NK-92 treated with Interleukin-12 subunit alpha and Interleukin-12 subunit beta, amount 100 ng/mL, for 24 hours (cell line): Measurements from ENCODE around the gene GPR107.

Experiments used
- DNase-seq: peaks from one replicate; lab custom pipeline; 2025; lab: John Stamatoyannopoulos, UW

GPR107 gene

DNA sequence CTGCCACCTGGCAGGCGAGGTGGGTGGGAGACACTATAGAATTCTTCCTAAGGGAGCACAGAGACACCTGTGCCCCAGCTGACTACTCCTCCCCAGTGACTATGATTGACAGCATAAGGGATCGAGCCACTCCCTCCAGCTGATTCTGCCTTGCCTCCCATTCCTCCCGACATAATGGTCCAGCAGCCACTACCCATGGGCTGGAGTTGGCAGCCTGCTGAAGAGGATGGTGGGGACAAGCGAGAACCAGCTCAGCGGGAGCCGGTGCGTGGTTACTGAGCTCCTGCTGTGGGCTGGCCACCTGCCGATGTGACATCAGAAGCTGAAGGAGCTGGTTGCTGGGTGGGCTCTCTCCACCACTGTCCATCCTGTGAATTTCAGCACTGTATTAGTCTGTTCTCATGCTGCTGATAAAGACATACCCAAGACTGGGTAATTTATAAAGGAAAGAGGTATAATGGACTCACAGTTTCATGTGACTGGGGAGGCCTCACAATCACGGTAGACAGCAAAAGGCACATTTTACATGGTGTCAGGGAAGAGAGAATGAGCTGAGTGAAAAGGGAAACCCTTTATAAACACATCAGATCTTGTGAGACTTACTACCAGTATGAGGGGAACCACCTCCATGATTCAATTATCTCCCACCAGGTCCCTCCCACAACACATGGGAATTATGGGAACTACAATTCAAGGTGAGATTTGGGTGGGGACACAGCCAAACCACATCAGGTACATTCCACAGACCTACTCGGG lies 106.4 kb downstream of the GPR107 start:
- no peak for DNase-seq

DNA sequence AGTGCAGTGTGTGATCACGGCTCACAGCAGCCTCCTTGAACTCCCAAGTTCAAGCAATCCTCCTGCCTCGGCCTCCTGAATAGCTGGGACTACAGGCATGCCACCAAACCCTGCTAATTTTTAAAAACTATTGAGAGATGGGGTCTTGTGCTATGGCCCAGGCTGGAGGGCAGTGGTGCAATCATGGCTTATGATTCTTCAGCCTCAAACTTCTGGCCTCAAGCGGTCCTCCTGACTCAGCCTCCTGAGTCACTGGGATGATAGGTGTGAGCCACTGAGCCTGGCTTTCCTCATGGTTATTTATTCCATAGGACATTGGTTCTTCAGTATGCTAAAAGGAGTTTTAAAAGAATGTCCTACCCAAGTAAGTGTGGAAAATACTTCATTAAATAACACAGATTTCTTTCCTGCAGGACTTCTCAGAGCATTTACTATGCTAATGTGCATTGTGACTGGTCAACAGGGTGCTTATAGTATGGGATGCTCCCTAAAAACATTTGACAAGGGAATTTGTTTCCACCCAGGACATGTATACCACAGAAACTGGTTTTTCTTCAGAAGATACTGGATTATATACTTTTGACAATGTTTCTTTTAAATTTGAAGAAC lies 107.3 kb downstream of the GPR107 start:
- DNase-seq = no peak

DNA sequence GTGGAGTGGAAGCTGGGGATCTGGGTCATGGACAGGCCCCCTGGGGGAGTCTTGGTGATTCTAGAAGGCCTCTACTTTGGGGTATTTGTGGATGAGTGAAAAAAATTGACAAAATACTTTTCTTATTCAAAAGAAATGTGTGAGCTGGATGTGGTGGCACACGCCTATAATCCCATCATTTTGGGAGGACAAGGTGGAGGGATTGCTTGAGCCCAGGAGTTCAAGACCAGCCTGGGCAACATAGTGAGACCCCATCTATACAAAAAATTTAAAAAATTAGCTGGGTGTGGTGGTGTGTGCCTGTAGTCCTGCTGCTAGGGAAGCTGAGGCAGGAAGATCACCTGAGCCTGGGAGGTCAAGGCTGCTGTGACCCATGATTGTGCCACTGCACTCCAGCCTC lies 111.9 kb downstream of the GPR107 start:
- DNase-seq = no peak

DNA sequence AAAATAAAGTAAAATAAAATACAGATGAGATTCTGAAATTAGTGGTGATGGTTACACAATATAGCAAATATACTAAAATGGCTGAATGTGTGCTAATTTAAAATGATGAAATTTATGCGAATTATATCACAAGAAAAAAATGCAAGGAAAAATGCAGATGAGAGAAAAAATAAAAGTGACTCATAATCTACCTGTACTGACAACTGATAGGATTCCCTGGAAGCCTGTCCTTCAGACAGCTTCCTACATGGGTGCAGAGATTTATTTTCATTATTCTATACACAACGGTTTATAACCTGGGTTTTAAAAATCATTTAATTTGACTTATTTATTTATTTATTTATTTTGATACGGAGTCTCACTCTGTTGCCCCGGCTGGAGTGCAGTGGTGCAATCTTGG lies 112.7 kb downstream of the GPR107 start:
- no peak for DNase-seq

GRCh38 chr9:130167927-130168326 lies 114.2 kb downstream of the GPR107 start:
- DNase-seq = no peak

GRCh38 chr9:130171226-130172148 lies 117.8 kb downstream of the GPR107 start:
- DNase-seq = no peak

DNA sequence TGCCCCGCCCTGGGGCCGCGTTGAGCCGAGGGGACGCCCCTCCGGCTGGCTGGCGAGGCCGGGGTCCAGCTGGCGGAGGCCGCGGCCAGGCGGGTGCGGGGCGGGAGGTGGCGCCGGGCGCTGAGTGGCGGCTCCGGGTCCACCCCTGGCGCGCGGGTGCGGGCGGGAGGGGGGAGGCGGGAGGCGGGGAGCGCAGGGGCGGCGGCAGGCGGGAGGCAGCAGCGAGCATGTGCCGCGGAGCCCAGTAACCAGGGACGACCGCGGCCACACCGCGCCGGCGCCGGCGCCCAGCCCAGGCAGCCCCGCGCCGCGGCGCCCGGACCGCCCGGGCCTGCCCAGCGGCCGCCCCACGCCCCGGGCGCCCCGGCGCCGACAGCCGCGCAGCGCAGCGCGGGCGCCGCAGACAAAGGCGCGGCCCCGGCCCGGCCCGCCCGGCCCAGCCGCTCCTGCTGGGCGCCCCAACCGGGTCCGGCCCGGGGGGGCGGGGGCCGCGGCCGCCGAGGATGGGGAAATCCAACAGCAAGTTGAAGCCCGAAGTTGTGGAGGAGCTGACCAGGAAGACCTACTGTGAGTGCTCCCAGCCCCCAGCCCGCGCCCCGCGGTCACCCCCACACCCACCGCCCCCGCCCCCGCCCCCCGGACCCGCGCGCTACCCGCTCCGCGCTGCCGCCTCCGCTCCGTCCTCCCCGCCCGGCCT lies 118.6 kb downstream of the GPR107 start, which contains the start of gene NCS1:
NCS1 (plus strand) TSS at position 244 of the 697 bp plus-strand sequence; CDS start at position 504, 260 bp downstream.
- no peak for DNase-seq

DNA sequence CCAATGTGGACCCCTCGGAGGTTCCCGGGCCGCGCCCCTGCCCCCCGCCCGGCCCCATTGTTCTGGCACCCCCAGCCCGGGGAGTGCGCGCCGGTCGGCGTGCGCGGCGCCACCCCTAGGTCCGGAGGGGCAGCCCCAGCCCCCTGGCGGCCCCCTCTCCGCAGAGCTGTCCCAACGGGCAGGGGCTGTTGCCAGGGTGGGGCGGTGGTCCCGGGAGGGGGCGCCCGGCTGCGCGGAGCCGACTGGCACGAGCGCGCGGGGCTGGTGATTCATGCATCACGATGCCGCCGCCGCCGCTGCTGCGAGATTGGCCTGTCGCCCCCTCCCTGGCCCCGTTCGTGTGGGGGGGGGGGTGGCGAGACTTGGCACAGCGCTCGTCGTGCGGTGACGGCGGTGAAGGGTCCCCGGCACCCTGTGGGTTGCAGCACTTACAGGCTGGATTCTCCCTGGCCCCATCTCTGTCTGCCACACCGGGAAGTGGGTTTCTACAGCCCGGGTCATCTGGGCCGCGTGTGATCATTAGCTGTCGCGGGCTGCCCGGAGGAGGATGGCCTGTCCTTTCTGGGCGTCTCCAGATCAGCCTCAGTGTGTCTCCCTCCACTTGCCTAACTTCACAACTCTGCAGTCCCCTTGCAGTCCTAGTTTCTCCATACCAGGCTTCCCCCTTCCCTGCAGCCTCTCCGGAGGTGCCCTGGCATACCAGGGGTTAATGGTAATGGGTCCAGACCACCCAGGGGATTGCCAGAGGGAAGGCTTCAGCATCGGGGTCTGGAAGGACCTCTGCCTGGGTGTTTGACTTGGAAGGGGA lies 119.4 kb downstream of the GPR107 start:
- no peak for DNase-seq

DNA sequence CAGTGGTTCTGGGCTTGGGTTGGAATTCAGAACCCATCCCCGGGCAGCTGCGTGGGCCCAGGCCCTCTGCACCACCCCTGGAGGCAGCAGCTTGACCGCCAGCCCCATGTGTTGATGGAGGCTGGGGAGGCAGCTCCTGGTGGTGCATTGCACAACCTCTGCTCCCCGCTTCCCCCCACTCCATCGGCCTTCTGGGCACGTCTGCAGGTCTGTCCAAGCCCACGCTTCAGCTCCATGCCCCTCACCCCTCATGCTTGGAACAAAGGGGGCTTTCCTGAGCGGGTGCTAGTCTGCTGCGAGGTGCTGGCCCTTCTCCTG lies 119.9 kb downstream of the GPR107 start:
- DNase-seq = no peak

DNA sequence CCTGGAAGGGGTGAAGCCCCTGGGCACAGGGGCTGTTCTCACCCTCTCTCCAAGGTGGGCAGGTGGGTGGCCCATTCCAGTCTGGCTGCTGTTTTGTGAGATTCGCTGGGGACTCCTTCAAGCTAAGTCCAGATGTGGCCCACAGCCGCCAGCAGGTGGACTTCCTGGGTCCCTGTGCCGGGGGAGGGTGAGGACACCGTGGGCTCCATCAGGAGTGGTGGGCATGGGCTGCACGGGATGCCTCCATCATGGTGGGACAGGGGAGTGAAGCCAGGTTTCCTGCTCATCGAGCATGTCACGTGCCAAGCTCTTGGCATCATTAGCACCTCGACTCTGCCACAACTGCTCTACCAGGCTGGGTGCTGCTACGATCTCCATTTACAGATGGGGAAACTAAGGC lies 120.3 kb downstream of the GPR107 start:
- no peak for DNase-seq

GRCh38 chr9:130174920-130175321 lies 121.2 kb downstream of the GPR107 start:
- no peak for DNase-seq

DNA sequence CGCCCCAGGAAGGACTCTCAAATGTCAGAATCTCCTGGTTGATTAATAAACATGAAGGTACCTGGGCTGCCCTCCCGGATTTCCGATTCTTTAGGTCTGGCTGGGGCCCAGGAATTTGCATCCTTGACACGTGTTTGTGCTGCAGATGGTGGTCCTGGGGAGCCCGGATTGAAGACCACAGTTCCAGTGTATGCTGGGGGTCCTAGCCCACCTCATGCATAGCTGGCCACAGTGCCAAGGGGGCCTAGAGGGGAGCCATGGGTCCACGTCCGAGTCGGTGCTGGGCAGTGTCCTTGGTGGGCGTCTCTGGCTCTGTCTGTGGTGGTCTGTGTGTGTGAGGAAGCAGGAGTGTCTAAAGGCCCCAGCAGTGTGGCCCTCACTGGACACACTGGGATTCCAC lies 121.6 kb downstream of the GPR107 start:
- DNase-seq = no peak

DNA sequence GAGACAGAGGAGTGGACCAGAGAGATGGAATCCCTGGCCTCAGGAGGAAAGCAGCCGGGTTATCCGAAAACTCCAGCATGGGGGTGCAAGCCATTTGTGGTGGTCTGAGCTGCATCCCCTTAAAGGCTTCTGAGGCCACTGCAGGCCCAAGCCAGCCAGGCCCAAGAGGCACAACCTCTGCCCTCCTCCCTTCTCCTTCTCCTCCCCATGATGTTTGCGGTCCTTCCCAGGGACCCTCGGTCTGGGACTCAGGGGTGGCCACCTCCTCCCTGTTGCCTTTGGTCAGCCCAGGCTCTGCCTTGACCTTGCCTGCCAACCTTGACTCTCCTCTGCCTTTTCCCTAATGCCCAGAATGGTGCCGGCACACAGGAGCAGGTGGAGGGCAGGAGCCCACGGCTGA lies 123.1 kb downstream of the GPR107 start:
- no peak for DNase-seq

DNA sequence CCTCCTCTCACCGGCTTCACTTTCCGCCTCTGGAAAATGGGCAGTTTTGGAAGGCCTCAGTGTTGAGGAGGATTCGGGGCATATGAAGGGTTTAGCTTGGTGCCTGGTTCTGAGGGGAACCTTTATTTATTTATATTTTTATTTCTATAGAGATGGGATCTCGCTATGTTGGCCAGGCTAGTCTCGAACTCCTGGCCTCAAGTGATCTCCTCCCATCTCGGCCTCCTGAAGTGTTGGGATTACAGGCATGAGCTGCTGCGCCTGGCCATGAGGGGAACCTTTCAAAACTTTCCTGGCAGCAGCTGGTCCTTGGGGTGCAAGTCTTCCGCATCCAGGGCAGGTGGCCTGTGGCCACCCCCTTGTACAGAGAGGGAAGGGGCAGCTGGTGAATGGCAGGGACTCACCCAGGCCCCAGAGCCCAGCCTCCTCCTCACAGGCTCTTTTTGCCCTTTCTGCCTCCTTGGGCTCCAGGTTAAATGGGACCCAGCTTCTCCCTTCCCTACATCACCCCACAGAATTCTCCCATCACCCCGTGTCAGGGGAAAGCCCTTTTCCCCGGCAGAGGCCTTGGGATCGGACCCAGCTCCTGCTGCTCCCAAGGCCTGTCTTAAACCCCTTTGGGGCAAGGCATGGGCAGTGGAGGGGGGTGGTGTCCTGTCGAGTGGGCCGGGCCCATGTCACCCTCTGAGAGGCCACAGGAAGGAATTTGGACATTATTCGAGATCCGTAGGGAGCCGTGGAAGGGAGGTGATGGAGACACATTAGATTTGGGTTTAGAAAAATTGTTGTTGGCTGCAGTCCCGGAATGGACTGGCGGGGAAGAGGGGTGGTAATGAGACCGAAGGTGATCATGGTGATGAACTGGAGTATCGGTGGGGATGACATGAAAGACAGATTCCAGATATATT lies 124.4 kb downstream of the GPR107 start:
- DNase-seq = no peak

DNA sequence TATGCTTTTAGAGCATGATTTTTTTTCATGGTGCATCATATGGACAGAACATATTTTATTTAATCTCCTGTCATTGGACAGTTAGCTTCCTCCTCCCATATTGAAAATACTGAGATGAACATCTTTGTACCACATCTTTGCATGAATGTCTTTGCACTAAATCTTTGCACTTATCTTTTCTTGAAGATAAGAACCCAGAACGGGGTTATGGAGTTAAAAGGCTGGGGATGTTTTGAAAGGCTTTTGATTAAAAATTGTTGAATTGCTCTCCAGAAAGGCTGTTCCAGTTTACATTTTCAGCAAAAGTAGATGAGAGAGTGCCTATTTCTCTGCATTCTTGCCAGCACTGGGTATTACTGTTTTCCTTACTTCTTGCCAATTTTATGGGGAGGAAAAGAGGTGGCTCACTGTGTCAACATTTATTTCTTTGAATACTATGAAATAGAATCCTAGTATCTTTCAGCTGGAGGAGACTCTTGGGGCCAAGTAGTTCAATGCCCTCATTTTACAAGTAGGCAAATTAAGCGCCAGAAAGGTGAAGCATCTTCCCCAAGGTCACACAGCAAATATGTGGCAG lies 125.7 kb downstream of the GPR107 start:
- DNase-seq = no peak

DNA sequence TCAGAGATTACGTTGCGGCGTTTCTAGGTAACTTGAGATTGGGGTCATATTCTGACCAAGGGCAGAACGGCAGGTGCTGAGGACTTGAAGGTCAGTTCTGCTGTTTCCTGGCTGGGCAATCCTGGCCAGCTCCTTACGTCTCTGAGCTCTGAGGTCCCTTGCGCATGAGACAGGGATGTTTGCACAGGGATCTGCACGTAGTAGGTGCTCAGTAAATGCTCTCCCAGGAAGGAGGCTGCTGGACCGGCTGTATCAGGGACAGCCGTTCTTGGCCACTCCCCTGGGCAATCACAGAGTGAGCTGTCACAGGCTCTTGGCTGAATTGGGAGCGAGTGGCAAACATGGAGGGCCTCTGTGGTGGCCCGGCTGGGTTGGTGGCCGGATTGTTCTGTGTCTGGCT lies 126.8 kb downstream of the GPR107 start:
- no peak for DNase-seq

- no peak for DNase-seq
Observed at GRCh38 chr9:130181678-130182380, 128.1 kb downstream of the GPR107 start.

DNA sequence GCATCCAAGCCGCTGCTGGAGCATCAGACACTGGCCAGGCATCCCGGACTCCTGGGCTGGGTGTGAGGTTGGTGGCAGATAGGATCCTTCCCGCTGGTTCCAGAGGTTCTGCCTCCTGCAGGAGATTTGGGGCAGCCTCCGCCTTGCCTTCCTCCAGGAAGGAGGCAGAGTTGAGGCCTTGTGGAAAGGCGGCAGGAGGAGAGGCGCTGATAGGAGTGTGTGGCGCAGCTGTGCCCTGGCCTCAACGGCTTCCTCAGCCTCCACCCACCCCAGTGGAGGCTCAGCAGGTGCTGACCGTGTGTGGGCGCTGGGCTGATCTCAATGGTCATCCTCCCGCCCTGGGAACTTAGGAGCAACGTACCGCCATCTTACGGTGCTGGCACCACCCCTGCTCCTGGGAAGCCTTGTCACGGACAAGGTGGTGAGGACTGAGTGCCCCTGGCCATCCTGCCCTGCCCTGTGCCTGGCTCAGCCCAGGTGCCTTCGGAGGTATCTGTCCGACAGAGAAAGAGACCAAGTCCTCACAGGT lies 128.7 kb downstream of the GPR107 start:
- no peak for DNase-seq

GRCh38 chr9:130183133-130183762 lies 129.5 kb downstream of the GPR107 start:
- DNase-seq = no peak
